ENCODE measurements around the gene KLRC2.
"Not testable (repeated sequence)": the region's sequence is repeated elsewhere in the genome, so short reads cannot be mapped to it uniquely, and the experiment has no call there.

KLRC2 gene

DNA sequence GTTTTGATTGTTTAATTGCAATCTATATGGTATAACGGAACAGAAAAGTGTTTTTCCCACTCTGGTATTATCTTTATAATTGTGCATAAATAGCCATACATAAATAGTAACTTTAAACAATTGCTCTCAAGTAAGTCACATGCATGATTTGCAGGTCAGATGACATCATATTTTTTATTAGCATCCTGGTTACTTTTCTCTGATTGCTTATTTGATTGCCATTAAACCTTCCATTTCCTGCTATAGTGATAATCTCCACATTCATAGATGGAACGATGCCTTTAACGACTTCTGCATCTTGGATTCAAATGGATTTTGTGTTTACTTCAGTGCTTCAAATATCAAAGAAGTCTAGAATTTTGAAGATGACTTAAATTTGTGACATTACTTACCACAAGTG lies 42.5 kb downstream of the KLRC2 start:
- Mint-ChIP-seq H3K27ac (peak overlapping the region; percentile 99), H3K9me3 (ENCODE audit: low read depth) (no peaks in the 10 kb centered on the region), H3K27me3 (no peaks in the 10 kb centered on the region), H3K4me3 (peak overlapping the region; percentile 85), H3K4me1 (ENCODE audit: low read depth) (peaks cover 68% of the 10 kb centered on the region), H3K36me3 (peaks cover 6% of the 10 kb centered on the region)

DNA sequence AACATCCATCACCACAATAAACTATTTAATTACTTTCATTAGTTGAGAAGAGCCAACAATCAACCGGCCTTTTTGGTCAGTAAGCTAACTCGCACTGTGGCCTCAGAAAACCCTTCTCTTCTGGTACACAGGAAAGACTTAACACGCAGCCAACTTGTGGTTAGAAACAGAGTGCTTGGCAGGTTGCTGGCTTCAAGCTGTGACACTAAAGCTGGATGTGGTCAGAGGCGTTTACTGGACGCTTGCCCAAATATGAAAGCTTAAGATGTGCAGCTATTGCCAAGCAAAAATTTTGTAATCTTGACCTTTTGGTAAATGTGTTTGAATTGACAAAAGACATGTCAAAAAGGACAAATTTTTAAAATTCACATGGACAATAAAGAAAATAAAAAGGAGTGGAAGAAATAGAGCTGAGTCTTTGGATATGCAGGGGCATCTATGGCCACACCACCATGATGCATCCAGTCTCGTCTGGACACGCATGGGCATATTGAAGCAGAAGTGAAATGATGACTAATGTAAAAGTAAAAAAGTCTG lies 43.3 kb downstream of the KLRC2 start:
- H3K4me3 Mint-ChIP-seq = peak overlapping the region; percentile 85
- peak overlapping the region; percentile 99 for H3K27ac Mint-ChIP-seq
- H3K9me3 Mint-ChIP-seq (ENCODE audit: low read depth) = no peaks in the 10 kb centered on the region
- no peaks in the 10 kb centered on the region for H3K27me3 Mint-ChIP-seq
- H3K4me1 Mint-ChIP-seq (ENCODE audit: low read depth) = peaks cover 61% of the 10 kb centered on the region
- peaks cover 6% of the 10 kb centered on the region for H3K36me3 Mint-ChIP-seq

GRCh38 chr12:10390991-10391390 lies 44.8 kb downstream of the KLRC2 start:
- Mint-ChIP-seq H3K27ac (peak overlapping the region; percentile 89), H3K36me3 (peaks cover 11% of the 10 kb centered on the region), H3K4me1 (ENCODE audit: low read depth) (peaks cover 58% of the 10 kb centered on the region), H3K4me3 (peak overlapping the region; percentile 17)
- not testable (repeated sequence) for H3K9me3 Mint-ChIP-seq (ENCODE audit: low read depth); H3K27me3 Mint-ChIP-seq

DNA sequence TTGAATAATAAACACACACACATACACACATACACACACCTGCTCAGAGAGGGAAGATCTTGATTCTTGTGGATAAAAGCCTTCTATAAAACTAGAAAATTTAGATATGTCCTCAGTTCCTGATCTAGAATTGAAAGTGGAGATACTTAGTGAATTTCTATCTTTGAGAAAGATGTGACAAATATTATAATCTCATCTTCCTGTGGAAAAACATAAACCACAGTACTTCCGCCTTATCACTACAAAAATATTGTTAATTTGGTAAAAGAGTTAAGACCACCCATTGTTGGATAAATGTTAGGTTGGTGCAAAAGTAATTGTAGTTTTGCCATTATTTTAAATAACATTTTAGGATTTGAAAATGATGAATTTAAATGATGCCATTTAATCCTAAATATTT lies 45.9 kb downstream of the KLRC2 start, which contains the start of gene KLRK1:
KLRK1 (minus strand) TSS at position 138 of the 400 bp plus-strand sequence. CDS start 1,231 bp downstream, outside the sequence.
- H3K4me1 Mint-ChIP-seq (ENCODE audit: low read depth) = peaks cover 55% of the 10 kb centered on the region
- H3K4me3 Mint-ChIP-seq = peak within 1 kb of the TSS; percentile 96
- no peaks in the 10 kb centered on the region for H3K9me3 Mint-ChIP-seq (ENCODE audit: low read depth)
- no peaks in the 10 kb centered on the region for H3K27me3 Mint-ChIP-seq
- H3K36me3 Mint-ChIP-seq = peaks cover 16% of the 10 kb centered on the region
- H3K27ac Mint-ChIP-seq = peak within 1 kb of the TSS; percentile 98

DNA sequence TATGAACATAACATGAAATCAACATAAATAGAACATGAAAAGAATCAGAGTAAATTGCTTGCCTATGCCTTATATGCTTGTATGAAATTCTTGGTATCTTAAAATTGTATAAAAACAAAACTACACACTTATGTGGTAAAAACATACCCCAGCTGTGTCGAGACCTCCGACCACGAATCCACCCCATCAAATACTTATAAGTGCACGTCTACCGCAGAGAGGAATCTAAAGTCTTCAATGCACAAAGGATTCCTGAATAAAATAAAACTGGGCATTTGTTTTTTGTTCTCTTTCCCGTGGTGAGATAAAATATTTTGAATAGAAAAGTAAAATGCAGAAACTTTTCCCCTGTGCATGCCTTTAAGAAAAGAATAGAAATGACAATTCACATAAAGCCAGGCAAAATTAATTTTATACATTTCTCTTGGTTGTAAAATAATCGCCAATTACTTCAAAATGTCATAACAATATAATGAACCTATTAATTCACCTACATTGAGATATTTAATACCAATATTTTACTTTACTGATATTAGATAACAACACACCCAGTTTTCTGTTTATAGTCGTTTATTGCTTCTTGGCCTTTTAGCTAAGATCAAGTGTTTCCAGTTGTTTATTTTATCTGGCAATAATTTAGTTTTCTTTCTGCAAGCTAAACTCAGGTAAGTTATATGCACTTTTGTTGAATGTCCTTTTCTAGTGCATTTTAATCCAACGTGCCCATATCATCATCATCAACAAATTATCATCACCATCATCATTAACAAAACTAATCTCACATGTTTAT lies 47.0 kb downstream of the KLRC2 start:
- peak overlapping the region; percentile 98 for H3K27ac Mint-ChIP-seq

DNA sequence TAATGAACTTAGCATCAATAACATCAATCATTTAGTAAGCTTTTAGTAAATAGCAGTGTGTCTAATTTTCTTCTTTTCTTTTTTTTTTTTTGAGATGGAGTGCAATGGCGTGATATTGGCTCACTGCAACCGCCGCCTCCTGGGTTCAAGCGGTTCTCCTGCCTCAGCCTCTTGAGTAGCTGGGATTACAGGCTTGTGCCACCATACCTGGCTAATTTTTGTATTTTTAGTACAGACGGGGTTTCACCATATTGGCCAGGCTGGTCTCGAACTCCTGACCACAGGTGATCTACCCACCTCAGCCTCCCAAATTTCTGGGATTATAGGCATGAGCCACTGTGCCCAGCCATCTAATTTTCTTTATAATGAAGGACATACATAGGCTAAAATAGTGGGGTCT lies 48.3 kb downstream of the KLRC2 start:
- H3K9me3 Mint-ChIP-seq (ENCODE audit: low read depth); H3K27me3 Mint-ChIP-seq: not testable (repeated sequence)
- H3K4me3 Mint-ChIP-seq = peak overlapping the region; percentile 96
- peaks cover 54% of the 10 kb centered on the region for H3K4me1 Mint-ChIP-seq (ENCODE audit: low read depth)
- peak overlapping the region; percentile 98 for H3K27ac Mint-ChIP-seq
- peaks cover 30% of the 10 kb centered on the region for H3K36me3 Mint-ChIP-seq

More for the DNA sequence above, 47.0 kb downstream of the KLRC2 start:
- Mint-ChIP-seq H3K4me1 (ENCODE audit: low read depth) (peaks cover 55% of the 10 kb centered on the region), H3K4me3 (peak overlapping the region; percentile 96), H3K36me3 (peaks cover 26% of the 10 kb centered on the region), H3K9me3 (ENCODE audit: low read depth) (no peaks in the 10 kb centered on the region), H3K27me3 (no peaks in the 10 kb centered on the region)

- no peaks in the 10 kb centered on the region for H3K27me3 Mint-ChIP-seq
- peak overlapping the region; percentile 96 for H3K4me3 Mint-ChIP-seq
- peaks cover 36% of the 10 kb centered on the region for H3K36me3 Mint-ChIP-seq
- H3K27ac Mint-ChIP-seq = peak overlapping the region; percentile 98
- H3K9me3 Mint-ChIP-seq (ENCODE audit: low read depth) = no peaks in the 10 kb centered on the region
- peaks cover 54% of the 10 kb centered on the region for H3K4me1 Mint-ChIP-seq (ENCODE audit: low read depth)
Measured at GRCh38 chr12:10386857-10387256, 49.0 kb downstream of the KLRC2 start.

- no peaks in the 10 kb centered on the region for H3K27me3 Mint-ChIP-seq
- peaks cover 40% of the 10 kb centered on the region for H3K36me3 Mint-ChIP-seq
- no peaks in the 10 kb centered on the region for H3K9me3 Mint-ChIP-seq (ENCODE audit: low read depth)
- peak overlapping the region; percentile 92 for H3K27ac Mint-ChIP-seq
- H3K4me1 Mint-ChIP-seq (ENCODE audit: low read depth) = peaks cover 62% of the 10 kb centered on the region
- peak overlapping the region; percentile 96 for H3K4me3 Mint-ChIP-seq
Measured at GRCh38 chr12:10385166-10385613, 50.6 kb downstream of the KLRC2 start.

- Mint-ChIP-seq H3K27ac (peak overlapping the region; percentile 92), H3K4me3 (peak overlapping the region; percentile 96), H3K27me3 (no peaks in the 10 kb centered on the region), H3K4me1 (ENCODE audit: low read depth) (peaks cover 64% of the 10 kb centered on the region), H3K36me3 (peaks cover 39% of the 10 kb centered on the region), H3K9me3 (ENCODE audit: low read depth) (no peaks in the 10 kb centered on the region)
Measured at GRCh38 chr12:10384191-10384590, 51.6 kb downstream of the KLRC2 start.

DNA sequence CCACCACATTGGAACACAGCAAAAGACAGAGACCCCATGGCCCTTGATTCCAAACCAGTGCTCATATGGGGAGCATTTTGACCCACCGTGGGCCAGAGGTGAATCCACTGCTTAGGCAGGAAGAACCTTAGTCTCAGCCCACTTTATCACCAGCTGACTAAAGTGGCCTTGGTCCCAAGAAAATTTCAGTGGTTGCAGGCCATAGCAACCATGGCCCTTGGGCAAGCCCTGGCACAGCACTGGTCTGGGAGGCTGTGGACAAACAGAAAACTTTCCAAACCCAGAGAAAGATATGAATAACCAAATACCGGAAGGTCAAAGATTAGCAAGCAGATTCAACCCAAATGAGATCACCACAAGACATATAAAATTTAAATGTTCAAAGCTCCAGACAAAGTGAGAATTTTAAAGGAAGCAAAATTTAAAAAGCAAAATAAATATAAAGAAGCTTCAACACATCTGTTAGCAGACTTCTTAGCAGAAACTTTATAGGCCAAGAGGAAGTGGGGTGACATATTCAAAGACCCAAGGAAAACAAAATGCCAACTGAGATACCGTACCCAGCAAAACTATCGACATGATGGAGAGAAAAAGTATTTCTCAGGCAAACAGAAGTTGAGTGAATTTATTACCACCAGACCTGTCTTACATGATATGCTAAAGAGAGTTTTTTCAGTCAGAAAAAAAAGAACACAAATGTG lies 53.7 kb downstream of the KLRC2 start:
- Mint-ChIP-seq H3K9me3 (ENCODE audit: low read depth) (no peaks in the 10 kb centered on the region), H3K4me3 (peak overlapping the region; percentile 96), H3K4me1 (ENCODE audit: low read depth) (peaks cover 82% of the 10 kb centered on the region), H3K27me3 (no peaks in the 10 kb centered on the region), H3K36me3 (peaks cover 46% of the 10 kb centered on the region), H3K27ac (peak overlapping the region; percentile 92)

Data from activated naive CD8-positive, alpha-beta T cell (primary cell).